ENCODE results near the gene DCAF6. TPM values are rescaled to one million over a fixed set of nuclear protein-coding genes. Genes with fewer than 3 reads are reported as not detected.
"Not testable (repeated sequence)": the region's sequence is repeated elsewhere in the genome, so short reads cannot be mapped to it uniquely, and the experiment has no call there.

DCAF6 gene
- total RNA-seq, 1 experiment from 2014 or later: 34.7 TPM

DNA sequence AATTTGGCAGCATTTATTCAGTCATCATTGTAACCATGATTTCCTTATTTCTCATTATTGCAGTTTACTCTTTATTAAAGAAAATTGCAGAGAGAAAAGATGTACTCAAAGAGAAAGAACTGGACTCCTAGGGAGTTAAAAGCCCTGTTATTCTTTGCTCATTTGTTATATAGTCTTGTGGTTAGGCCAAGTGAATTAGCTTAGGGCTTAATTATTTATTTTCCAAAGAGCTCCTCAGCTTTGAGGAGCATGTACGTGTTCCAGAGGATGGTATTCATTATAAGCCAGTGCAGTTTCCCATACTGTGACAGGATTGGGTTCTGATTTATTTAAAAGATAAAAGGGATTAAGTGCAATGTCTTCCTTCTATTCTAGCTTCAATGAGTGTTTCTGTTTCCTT lies 113.8 kb downstream of the DCAF6 start:
- H3K9me3 ChIP-seq (replicated peaks): 0 out of 2 replicates have a peak, but pooled peaks cover 3% of the 10 kb centered on the region
- no peak overlapping the region for H3K4me3 ChIP-seq
- no peak for DNase-seq
- H3K4me1 ChIP-seq: no peaks in the 10 kb centered on the region
- H3K27ac ChIP-seq: no peak overlapping the region
- peaks cover 7% of the 10 kb centered on the region for H3K36me3 ChIP-seq
- H3K27me3 ChIP-seq: no peaks in the 10 kb centered on the region

DNA sequence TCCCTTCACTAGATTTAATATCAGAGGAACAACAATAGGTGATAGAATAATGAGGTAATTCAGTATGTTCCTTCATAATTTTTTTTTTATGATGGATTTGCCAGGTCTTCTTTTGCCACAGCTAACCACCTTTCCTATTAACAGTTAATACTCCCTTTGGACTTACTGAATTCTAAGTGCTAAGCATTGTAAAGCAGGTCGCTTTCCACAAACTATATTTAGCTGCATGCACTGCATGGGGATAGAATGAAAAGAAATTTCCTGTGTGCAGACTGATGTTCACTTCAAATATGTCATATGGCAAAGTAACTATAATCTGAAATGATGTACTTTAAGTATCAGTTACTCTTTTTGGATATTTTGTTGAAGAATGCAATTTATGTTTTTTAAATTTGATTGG lies 114.4 kb downstream of the DCAF6 start:
- H3K27me3 ChIP-seq: no peaks in the 10 kb centered on the region
- H3K27ac ChIP-seq: no peak overlapping the region
- H3K9me3 ChIP-seq (replicated peaks): 0 out of 2 replicates have a peak, but pooled peaks cover 3% of the 10 kb centered on the region
- H3K4me3 ChIP-seq: no peak overlapping the region
- H3K4me1 ChIP-seq: no peaks in the 10 kb centered on the region
- DNase-seq: no peak
- H3K36me3 ChIP-seq: peaks cover 4% of the 10 kb centered on the region

DNA sequence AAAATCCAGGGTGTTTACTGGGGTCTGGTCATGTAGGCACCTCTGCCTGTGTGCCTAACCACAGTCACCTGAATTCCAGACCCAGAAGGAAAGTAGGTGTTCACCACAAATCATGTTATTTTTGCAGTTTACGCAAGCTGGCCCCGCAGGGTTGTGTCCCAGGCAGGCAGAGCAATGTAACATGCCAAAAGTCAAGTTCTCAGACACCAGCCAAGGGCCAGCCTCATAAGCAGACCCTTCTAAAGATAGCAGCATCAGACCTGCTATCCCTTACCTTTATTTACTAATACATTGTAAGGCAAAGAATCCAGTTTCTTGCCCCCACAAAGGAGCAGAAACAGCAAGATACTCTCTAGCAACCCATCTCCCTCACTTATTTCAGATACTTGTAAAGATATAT lies 117.2 kb downstream of the DCAF6 start:
- Histone ChIP-seq H3K27ac (no peak overlapping the region), H3K27me3 (no peaks in the 10 kb centered on the region), H3K36me3 (peaks cover 7% of the 10 kb centered on the region), H3K4me3 (no peak overlapping the region), H3K9me3 (replicated peaks) (0 out of 2 replicates have a peak, but pooled peaks cover 2% of the 10 kb centered on the region), H3K4me1 (no peaks in the 10 kb centered on the region)
- DNase-seq: no peak

DNA sequence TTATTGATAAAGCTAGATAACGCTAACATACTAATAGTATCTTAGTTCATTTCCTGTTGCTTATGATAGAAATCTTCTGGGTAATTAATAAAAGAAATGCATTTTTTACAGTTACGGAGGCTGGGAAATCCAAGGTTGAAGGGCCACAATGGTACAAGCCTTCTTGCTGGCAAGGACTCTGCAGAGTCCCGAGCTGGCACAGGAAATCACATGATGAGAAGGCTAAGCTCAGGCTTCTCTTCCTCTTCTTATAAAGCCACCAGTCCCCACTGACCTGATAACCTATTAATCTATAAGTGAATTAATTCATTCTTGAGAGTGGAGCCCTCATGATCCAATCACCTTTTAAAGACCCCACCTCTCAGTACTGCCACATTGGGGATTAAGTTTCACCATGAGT lies 117.6 kb downstream of the DCAF6 start:
- no peak overlapping the region for H3K27ac ChIP-seq
- peaks cover 7% of the 10 kb centered on the region for H3K36me3 ChIP-seq
- no peak overlapping the region for H3K4me3 ChIP-seq
- DNase-seq: no peak
- H3K4me1 ChIP-seq: no peaks in the 10 kb centered on the region
- H3K27me3 ChIP-seq: no peaks in the 10 kb centered on the region
- H3K9me3 ChIP-seq (replicated peaks): no peaks in the 10 kb centered on the region

DNA sequence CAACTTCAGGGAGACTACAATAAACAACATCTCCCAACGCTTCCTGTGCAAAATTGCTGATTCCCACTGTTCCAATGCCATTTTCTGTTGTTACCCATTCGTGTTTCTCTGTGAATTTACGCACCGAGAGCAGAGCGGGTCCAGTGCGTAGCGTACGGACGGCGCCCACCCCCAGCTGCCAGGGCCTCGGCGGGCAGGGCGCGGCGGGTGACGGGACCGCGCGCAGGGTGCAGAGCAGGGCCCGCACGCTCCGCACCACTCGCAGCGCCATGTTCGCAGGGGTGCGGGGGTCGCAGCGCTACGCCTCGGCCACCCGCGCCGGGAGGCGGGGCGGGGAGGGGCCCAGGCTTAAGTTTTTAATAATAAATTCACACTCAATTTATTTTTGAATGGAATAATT lies 119.7 kb downstream of the DCAF6 start:
- not testable (repeated sequence) for H3K27ac ChIP-seq; DNase-seq; H3K27me3 ChIP-seq; H3K36me3 ChIP-seq; H3K4me3 ChIP-seq; H3K9me3 ChIP-seq (replicated peaks); H3K4me1 ChIP-seq

DNA sequence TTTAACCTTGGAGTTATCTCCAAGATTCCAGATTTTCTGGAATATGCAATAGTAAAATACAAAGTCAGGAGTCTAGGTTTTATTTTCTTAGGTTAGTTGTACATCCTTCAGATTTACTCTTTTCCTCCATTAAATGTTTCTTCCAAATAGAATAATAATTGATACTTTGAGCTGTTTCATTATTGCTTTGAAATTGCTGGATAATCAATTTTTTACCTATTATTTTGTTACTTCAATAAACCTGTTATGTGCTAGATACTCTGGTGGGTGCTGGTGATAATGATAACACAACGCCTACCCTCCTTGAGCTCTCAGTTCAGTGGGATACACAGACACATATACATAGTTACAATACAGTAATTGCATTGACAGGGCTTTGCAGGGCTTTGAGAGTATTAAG lies 120.9 kb downstream of the DCAF6 start:
- Histone ChIP-seq H3K36me3 (peaks cover 7% of the 10 kb centered on the region), H3K4me3 (no peak overlapping the region), H3K27ac (no peak overlapping the region), H3K27me3 (no peaks in the 10 kb centered on the region), H3K9me3 (replicated peaks) (no peaks in the 10 kb centered on the region), H3K4me1 (no peaks in the 10 kb centered on the region)
- DNase-seq: no peak

DNA sequence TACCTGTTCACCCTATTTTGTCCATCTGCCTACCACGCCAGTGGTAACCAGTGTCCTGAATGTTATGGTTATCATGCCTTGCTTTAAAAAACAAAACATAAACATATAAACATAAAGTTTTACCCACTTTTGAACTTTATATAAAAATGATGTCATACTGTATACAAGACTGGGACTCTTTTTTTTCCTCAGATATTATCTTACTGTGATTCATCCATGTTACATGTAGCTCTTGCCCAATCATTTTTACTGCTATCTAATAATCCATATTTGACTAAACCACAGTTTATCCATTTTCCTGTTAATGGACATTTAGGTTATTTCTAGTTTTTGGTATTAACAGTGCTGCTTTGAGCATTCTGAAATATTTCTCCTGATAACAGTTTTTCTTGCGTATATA lies 121.4 kb downstream of the DCAF6 start:
- Histone ChIP-seq H3K27me3 (no peaks in the 10 kb centered on the region), H3K4me1 (no peaks in the 10 kb centered on the region), H3K4me3 (no peak overlapping the region), H3K9me3 (replicated peaks) (no peaks in the 10 kb centered on the region), H3K27ac (no peak overlapping the region), H3K36me3 (peaks cover 7% of the 10 kb centered on the region)
- no peak for DNase-seq

DNA sequence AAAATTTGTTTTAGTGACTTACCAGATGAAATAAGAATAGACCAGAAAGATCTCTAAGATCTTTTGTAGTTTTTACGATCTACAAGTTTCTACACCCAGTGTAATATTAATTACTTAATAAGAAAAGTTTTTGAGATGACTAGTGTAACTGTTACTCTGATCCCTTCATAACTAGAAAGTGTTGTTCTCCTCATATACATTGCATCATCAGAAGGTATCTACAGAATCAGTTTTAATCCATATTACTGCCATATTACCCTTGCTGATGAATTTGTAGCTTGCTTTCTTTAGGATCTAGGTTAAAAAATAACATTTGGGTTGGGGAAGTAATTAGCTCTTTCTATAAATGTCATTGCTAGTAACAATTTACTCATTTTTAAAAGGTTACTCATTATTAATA lies 127.7 kb downstream of the DCAF6 start:
- Histone ChIP-seq H3K36me3 (peaks cover 23% of the 10 kb centered on the region), H3K27ac (no peak overlapping the region), H3K4me1 (no peaks in the 10 kb centered on the region)

DNA sequence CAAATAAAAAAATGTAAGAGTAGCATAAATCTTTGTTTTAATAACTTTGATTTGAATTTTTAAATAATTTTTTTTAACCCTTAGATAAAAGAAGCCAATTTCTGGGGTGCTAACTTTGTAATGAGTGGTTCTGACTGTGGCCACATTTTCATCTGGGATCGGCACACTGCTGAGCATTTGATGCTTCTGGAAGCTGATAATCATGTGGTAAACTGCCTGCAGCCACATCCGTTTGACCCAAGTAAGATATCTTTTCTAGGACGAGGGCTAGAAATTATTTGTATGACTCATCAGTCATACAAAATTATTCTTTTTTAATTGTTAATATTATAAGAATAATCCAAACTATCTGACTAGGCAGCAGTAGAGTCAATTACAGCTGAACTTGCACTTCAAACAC lies 129.0 kb downstream of the DCAF6 start:
- Histone ChIP-seq H3K27me3 (no peaks in the 10 kb centered on the region), H3K36me3 (peaks cover 33% of the 10 kb centered on the region), H3K27ac (no peak overlapping the region), H3K4me3 (no peak overlapping the region), H3K4me1 (no peaks in the 10 kb centered on the region), H3K9me3 (replicated peaks) (no peaks in the 10 kb centered on the region)
- no peak for DNase-seq

More for the DNA sequence above, 127.7 kb downstream of the DCAF6 start:
- no peak for DNase-seq
- Histone ChIP-seq H3K9me3 (replicated peaks) (no peaks in the 10 kb centered on the region), H3K27me3 (no peaks in the 10 kb centered on the region), H3K4me3 (no peak overlapping the region)

DNA sequence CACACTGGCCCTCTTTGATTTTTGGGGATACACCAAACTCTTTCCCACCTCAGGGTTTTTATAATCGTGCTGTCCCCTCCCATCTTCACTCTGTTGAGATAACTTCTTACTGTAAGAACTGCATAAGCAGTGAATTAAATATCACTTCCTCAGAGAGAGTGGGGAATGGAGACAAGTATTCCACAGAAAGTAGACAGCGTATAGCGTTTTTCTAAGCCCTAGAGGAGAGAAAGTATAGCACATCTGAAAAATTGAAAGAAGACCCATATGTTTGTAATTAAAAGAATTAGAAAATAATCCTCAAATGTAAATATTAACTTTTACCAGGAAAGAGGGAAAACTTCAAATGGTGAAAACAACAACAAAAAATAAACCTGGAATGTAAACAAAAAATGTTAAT lies 132.9 kb downstream of the DCAF6 start:
- Histone ChIP-seq H3K4me1 (no peaks in the 10 kb centered on the region), H3K4me3 (no peak overlapping the region), H3K36me3 (peaks cover 33% of the 10 kb centered on the region), H3K27ac (no peak overlapping the region), H3K9me3 (replicated peaks) (no peaks in the 10 kb centered on the region), H3K27me3 (no peaks in the 10 kb centered on the region)
- DNase-seq: no peak

DNA sequence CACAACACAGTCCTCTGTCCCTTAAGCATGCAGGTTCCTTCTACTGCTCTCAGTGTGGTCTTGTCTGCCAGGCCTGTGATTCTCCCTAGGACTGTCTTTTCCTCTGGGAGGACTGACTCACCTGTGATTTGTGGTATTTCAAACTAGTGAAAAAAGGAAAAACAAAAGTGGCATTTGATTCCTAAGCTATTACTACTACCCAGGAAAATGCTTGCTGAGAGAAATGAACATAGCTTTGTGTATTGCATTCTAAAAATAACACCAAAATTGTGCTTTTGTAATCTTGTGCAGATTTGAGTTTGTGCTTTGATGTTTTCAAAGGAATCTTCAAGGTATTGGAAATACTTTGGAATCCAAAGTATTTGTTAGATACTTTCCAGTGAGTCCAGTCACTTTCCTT lies 143.3 kb downstream of the DCAF6 start:
- DNase-seq: no peak
- no peak overlapping the region for H3K4me3 ChIP-seq
- H3K9me3 ChIP-seq (replicated peaks): no peaks in the 10 kb centered on the region
- no peaks in the 10 kb centered on the region for H3K4me1 ChIP-seq
- no peak overlapping the region for H3K27ac ChIP-seq
- peaks cover 6% of the 10 kb centered on the region for H3K36me3 ChIP-seq
- no peaks in the 10 kb centered on the region for H3K27me3 ChIP-seq

DNA sequence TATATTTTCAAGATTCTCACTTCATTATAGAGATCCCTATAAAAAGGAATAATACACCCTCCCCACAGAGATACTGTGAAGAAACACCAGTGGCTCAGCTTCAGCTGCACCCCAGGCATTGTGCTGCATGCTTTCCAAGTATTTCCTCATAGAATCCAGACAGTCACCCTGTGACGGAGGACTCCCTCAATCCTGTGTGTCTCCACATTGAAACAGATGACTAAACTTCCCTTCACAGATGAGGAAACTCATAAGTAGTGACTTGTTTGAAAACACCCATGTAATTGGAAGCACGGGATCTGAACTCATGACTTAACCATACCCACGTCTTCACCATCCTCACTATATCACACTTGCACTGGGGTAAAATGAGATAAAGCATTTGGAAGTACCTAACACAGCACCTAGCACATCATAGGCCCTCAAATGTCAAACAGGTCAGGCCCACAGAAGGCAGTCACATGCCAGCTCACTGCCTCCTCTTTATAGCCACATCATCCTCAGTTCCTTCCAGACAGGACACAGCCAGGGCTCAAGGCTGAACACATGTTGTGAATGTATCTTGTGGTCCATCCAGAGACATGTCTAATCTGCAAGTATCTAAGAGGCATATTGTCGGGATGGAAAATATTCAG lies 145.0 kb downstream of the DCAF6 start:
- no peaks in the 10 kb centered on the region for H3K36me3 ChIP-seq
- H3K4me3 ChIP-seq: no peak overlapping the region
- no peaks in the 10 kb centered on the region for H3K9me3 ChIP-seq (replicated peaks)
- no peak overlapping the region for H3K27ac ChIP-seq
- H3K4me1 ChIP-seq: no peaks in the 10 kb centered on the region
- DNase-seq: no peak
- no peaks in the 10 kb centered on the region for H3K27me3 ChIP-seq

DNA sequence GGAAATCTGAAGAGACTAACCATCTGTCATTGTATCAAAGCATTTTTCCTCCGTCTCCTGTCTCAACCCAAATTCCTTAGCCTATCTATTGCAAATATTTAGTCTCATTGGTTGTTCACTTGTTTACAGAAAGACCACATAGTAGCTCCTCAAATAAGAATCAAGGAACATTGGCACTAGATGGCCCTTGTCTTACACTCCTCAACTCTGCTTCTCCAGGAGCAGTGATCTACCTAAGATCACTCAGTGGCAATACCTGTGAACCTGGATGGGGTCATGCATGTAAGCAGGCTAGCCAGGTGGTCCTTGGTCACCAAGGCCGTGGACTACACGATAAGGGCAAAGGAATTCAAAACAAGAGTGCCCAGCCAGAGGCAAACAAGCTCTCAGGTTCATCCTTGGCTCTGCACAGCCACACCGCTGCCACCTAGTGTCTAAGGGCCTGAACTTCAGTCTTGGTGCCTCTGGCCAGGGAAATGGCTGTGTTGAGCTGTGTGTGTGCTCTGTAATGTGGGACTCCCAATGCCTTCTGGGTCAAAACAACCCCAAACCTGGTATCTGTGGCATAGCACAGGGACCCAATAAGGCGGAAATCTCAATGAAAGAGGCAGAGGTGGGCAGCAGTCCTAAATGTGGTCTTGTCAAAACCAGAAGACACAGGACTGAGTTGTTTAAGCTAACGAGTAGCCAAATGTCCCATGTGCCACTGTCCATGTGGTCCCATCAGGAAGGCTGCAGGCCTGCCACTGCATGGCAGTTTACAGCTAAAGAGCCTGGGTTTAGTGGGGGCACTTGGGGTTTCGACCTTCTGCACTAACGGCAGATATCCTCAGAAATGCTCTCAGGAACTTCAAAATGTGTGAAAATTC lies 145.8 kb downstream of the DCAF6 start:
- H3K4me1 ChIP-seq: no peaks in the 10 kb centered on the region
- H3K27me3 ChIP-seq: no peaks in the 10 kb centered on the region
- no peaks in the 10 kb centered on the region for H3K9me3 ChIP-seq (replicated peaks)
- no peaks in the 10 kb centered on the region for H3K36me3 ChIP-seq
- DNase-seq: peak; percentile 68 to 85
- no peak overlapping the region for H3K4me3 ChIP-seq
- no peak overlapping the region for H3K27ac ChIP-seq

DNA sequence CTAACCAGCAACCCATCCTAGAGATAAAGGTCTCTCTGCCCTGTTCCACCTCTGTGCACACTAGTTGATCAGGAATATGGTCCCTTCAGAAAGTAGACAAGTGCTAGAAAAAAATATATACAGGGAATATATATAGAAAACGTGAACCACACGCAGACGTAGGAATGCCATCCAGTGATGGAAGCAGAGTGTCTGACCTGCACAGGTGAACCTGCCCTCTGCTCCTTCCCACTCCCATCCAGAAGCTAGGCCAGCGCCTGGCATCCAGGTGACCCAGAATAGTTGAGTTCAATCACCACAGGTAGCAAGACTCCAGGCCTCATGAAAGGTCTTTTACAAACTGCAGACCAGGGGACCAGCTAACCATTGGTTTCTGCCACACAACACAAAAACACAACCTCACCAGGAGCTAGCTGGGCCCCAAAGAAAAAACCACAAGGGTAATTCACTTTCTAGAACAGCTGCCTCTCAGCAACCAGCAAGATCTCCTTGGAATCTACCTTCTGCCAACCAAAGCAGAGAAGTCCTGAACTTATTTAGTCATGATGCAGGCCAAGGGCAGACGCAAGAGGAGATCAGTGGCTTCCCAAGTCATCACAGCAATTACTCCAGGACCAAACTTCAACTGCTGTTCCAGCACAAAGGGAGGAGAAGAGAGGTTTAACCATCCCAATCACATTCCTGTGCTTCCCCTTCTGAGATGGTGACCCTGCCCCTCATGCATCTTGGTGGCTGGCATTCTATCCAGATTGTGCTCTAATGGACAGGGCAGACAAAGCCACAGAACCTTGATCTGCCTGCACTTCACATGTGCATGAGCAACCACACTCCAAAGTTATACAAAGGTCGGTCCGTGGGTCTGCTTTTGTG lies 147.2 kb downstream of the DCAF6 start:
- H3K9me3 ChIP-seq (replicated peaks): no peaks in the 10 kb centered on the region
- H3K36me3 ChIP-seq: no peaks in the 10 kb centered on the region
- H3K4me1 ChIP-seq: no peaks in the 10 kb centered on the region
- H3K27me3 ChIP-seq: no peaks in the 10 kb centered on the region
- H3K4me3 ChIP-seq: no peak overlapping the region
- H3K27ac ChIP-seq: no peak overlapping the region
- DNase-seq: no peak
